Measurements from ENCODE around the gene KIR3DL3. TPM values are rescaled to one million over a fixed set of nuclear protein-coding genes. Genes with fewer than 3 reads are reported as not detected.
"Not testable (repeated sequence)": the region's sequence is repeated elsewhere in the genome, so short reads cannot be mapped to it uniquely, and the experiment has no call there.

Gene KIR3DL3
- total RNA-seq, 1 experiment from 2014 or later: not detected

- Histone ChIP-seq H3K27me3 (replicated peaks; ENCODE audit: insufficient read depth, low read depth, low read length, poor library complexity) (peaks cover 37% of the 10 kb centered on the region), H3K36me3 (ENCODE audit: insufficient read depth, low read length, poor library complexity, severe bottlenecking) (no peaks in the 10 kb centered on the region), H3K9me3 (ENCODE audit: low read depth, low read length, poor library complexity, severe bottlenecking) (no peaks in the 10 kb centered on the region), H3K27ac (ENCODE audit: low read depth, low read length, poor library complexity, severe bottlenecking) (no peak overlapping the region), H3K4me3 (ENCODE audit: low read depth, low read length, poor library complexity, severe bottlenecking) (no peak overlapping the region), H3K4me1 (ENCODE audit: insufficient read depth, low read length, poor library complexity, severe bottlenecking) (no peaks in the 10 kb centered on the region)
- intact Hi-C loops (cut with micrococcal nuclease; ENCODE audit: unreplicated experiment): no loop called here
- no TSS peak for BruUV-seq (replicated peaks)
- DNase-seq (ENCODE audit: low spot score): no peak
- ChIA-PET POLR2A (ENCODE audit: low non-redundant PET) (no interaction called here), CTCF (no interaction called here)
- TF ChIP-seq CTCF (conservative IDR thresholded peaks at IDR 0.05; ENCODE audit: low read depth, low read length): no peak
- TF ChIP-seq EZH2 (IDR thresholded peaks at IDR 0.05; ENCODE audit: borderline replicate concordance, low read depth, low read length, poor library complexity, severe bottlenecking): no peak
These were observed 5.4 kb downstream of the KIR3DL3 start for GRCh38 chr19:54729416-54730188.

DNA sequence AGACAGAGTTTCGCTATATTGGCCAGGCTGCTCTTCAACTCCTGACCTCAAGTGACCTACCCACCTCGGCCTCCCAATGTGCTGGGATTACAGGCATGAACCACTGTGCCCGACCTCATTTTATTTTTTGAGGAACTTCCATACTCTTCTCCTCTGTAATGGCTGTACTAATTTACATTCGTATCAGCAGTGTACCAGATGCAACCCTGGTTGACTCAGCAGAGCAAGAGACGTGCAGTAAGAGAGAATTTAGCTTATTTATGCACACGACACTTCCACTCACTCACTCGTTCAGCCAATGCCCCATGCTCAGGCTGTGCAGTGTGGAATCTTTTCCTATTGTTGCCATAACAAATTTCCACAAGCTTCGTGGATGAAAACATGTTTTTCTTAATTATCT lies 6.9 kb downstream of the KIR3DL3 start:
- Histone ChIP-seq H3K27ac (ENCODE audit: low read depth, low read length, poor library complexity, severe bottlenecking) (no peak overlapping the region), H3K4me1 (ENCODE audit: insufficient read depth, low read length, poor library complexity, severe bottlenecking) (no peaks in the 10 kb centered on the region), H3K27me3 (replicated peaks; ENCODE audit: insufficient read depth, low read depth, low read length, poor library complexity) (peaks cover 37% of the 10 kb centered on the region), H3K9me3 (ENCODE audit: low read depth, low read length, poor library complexity, severe bottlenecking) (no peaks in the 10 kb centered on the region), H3K4me3 (ENCODE audit: low read depth, low read length, poor library complexity, severe bottlenecking) (no peak overlapping the region), H3K36me3 (ENCODE audit: insufficient read depth, low read length, poor library complexity, severe bottlenecking) (no peaks in the 10 kb centered on the region)
- intact Hi-C loops (cut with micrococcal nuclease; ENCODE audit: unreplicated experiment): no loop called here
- ChIA-PET CTCF (no interaction called here), POLR2A (ENCODE audit: low non-redundant PET) (interaction anchor here (0.6 kb wide), 1 partner anchor 338 kb away, joined by 3 read pairs; no protein-coding TSS in a partner anchor)
- no TSS peak for BruUV-seq (replicated peaks)
- no peak for DNase-seq (ENCODE audit: low spot score)
- TF ChIP-seq EZH2 (IDR thresholded peaks at IDR 0.05; ENCODE audit: borderline replicate concordance, low read depth, low read length, poor library complexity, severe bottlenecking): no peak
- TF ChIP-seq CTCF (conservative IDR thresholded peaks at IDR 0.05; ENCODE audit: low read depth, low read length): no peak

GRCh38 chr19:54738306-54738705 lies 14.1 kb downstream of the KIR3DL3 start, which contains the start of gene KIR2DL3:
Gene KIR2DL3, plus strand, starts transcription at chr19:54738513. Its CDS starts 33 bp downstream, at chr19:54738546.
- H3K4me1 ChIP-seq (ENCODE audit: insufficient read depth, low read length, poor library complexity, severe bottlenecking); BruUV-seq (replicated peaks); H3K36me3 ChIP-seq (ENCODE audit: insufficient read depth, low read length, poor library complexity, severe bottlenecking); CTCF ChIA-PET; H3K4me3 ChIP-seq (ENCODE audit: low read depth, low read length, poor library complexity, severe bottlenecking); H3K9me3 ChIP-seq (ENCODE audit: low read depth, low read length, poor library complexity, severe bottlenecking); H3K27me3 ChIP-seq (replicated peaks; ENCODE audit: insufficient read depth, low read depth, low read length, poor library complexity); POLR2A ChIA-PET (ENCODE audit: low non-redundant PET); H3K27ac ChIP-seq (ENCODE audit: low read depth, low read length, poor library complexity, severe bottlenecking); DNase-seq (ENCODE audit: low spot score): not testable (repeated sequence)
- intact Hi-C loops (cut with micrococcal nuclease; ENCODE audit: unreplicated experiment): loop anchor here (5.0 kb wide), 1 partner anchor 109 kb away; no protein-coding TSS in a partner anchor

- DNase-seq (ENCODE audit: low spot score): no peak
- Histone ChIP-seq H3K4me1 (ENCODE audit: insufficient read depth, low read length, poor library complexity, severe bottlenecking) (no peaks in the 10 kb centered on the region), H3K27me3 (replicated peaks; ENCODE audit: insufficient read depth, low read depth, low read length, poor library complexity) (peaks cover 4% of the 10 kb centered on the region), H3K4me3 (ENCODE audit: low read depth, low read length, poor library complexity, severe bottlenecking) (no peak overlapping the region), H3K9me3 (ENCODE audit: low read depth, low read length, poor library complexity, severe bottlenecking) (no peaks in the 10 kb centered on the region), H3K27ac (ENCODE audit: low read depth, low read length, poor library complexity, severe bottlenecking) (no peak overlapping the region), H3K36me3 (ENCODE audit: insufficient read depth, low read length, poor library complexity, severe bottlenecking) (no peaks in the 10 kb centered on the region)
- POLR2A ChIA-PET (ENCODE audit: low non-redundant PET): no interaction called here
- intact Hi-C loops (cut with micrococcal nuclease; ENCODE audit: unreplicated experiment): loop anchor here (5.0 kb wide), 1 partner anchor 109 kb away; no protein-coding TSS in a partner anchor
- CTCF ChIA-PET: no interaction called here
- no peak for TF ChIP-seq EZH2 (IDR thresholded peaks at IDR 0.05; ENCODE audit: borderline replicate concordance, low read depth, low read length, poor library complexity, severe bottlenecking)
- no peak for TF ChIP-seq CTCF (conservative IDR thresholded peaks at IDR 0.05; ENCODE audit: low read depth, low read length)
- BruUV-seq (replicated peaks): no TSS peak
These were observed 14.5 kb downstream of the KIR3DL3 start for GRCh38 chr19:54738715-54739114.

Measured in A673 (cell line).